Psoas muscle (tissue), 8 donors: ENCODE results near the gene AKAP7. TPM values are rescaled to one million over a fixed set of nuclear protein-coding genes. Genes with fewer than 3 reads are reported as not detected.

Source experiments
- ATAC-seq, 4 donors: fragments of 200-7000 bp; cut with Tn5 transposase; one replicate each; pipeline ENCODE4 v1.9.1; 2020; ENCODE audit warnings: moderate library complexity in 3 of 4, mild to moderate bottlenecking in 2 of 4
- DNase-seq, 2 donors: peaks; one replicate each; pipeline ENCODE4 v3.0.0-alpha.2; 2020
- H3K27ac ChIP-seq: fragments of 200-600 bp; one replicate; pipeline ENCODE4 v1.8.0; 2022
- H3K27me3 ChIP-seq, 3 donors: fragments of 200-600 bp in 1 of 3; one replicate each; pipeline versions ENCODE4 v1.6.1 to v1.8.0; 2013 to 2022; ENCODE audit warnings: low read length in 2 of 3, mild to moderate bottlenecking in 2 of 3, moderate library complexity in 1 of 3; ENCODE audit not compliant: insufficient read depth in 3 of 3
- H3K36me3 ChIP-seq, 2 donors: fragments of 200-600 bp in 1 of 2; one replicate each; pipeline versions ENCODE4 v1.6.1 to v1.8.0; 2013 to 2022; ENCODE audit warnings: low read depth in 1 of 2, mild to moderate bottlenecking in 1 of 2, moderate library complexity in 1 of 2; ENCODE audit not compliant: insufficient read depth in 1 of 2
- H3K4me1 ChIP-seq: fragments of 200-600 bp; one replicate; pipeline ENCODE4 v1.8.0; 2022
- H3K4me3 ChIP-seq: fragments of 200-600 bp; one replicate; pipeline ENCODE4 v1.8.0; 2022; ENCODE audit warnings: mild to moderate bottlenecking
- H3K9me3 ChIP-seq: fragments of 200-600 bp; one replicate; pipeline ENCODE4 v1.8.0; 2022
- CTCF ChIP-seq: fragments of 200-600 bp; IDR thresholded peaks from one replicate; pipeline ENCODE4 v1.8.0; 2022; ENCODE audit warnings: antibody characterized with exemption
- WGBS, 3 donors: extraction: QIAGEN DNeasy Blood & Tissue Kit; methylation state at CpG; one replicate each; pipeline versions ENCODE4 v1.1.6 to v1.1.7; 2013; 5-methylcytosine and 5-hydroxymethylcytosine counted together
- intact Hi-C, 2 donors: fragments of 100-400 bp; cut with DNase I; formaldehyde crosslinking; loops; one replicate each; pipeline versions ENCODE4 v1.11.0 to v1.14.2; 2022
- polyA plus RNA-seq, 3 donors: library from polyadenylated mRNA; stranded (reverse); fragments of 200-250 nt; gene quantifications; one replicate each; pipeline ENCODE4 v1.2.3, GENCODE V29; 2013
- total RNA-seq, 4 donors: library from RNA; stranded (reverse); fragmentation: NEBNext Ultra II Directional in 2 of 4; extraction: Animal tissue kit (Norgen Biotek cat#: 25700) in 2 of 4; gene quantifications; one replicate each; pipeline versions ENCODE4 v1.2.1 to v1.2.4, GENCODE V29; 2021 to 2023
- donor health status: healthy with polysubstance abuse.
- donor health status: DM: no; HTN: no; CAD: no; lungs with moderate emphysema.
- donor health status: Bipolar disorder and iron deficiency.
- donor health status: healthy.
- donor health status: DM: yes; HTN: yes; CAD: no.
- donor health status: DM: no; HTN: no; CAD: no.
- donor health status: DM: no; HTN: no; CAD: no.
- donor health status: DM: yes; HTN: yes; CAD: no.

Gene AKAP7
- total and polyA plus RNA-seq, 7 donors: 1.3 to 11.5 (median 9.8) TPM

DNA sequence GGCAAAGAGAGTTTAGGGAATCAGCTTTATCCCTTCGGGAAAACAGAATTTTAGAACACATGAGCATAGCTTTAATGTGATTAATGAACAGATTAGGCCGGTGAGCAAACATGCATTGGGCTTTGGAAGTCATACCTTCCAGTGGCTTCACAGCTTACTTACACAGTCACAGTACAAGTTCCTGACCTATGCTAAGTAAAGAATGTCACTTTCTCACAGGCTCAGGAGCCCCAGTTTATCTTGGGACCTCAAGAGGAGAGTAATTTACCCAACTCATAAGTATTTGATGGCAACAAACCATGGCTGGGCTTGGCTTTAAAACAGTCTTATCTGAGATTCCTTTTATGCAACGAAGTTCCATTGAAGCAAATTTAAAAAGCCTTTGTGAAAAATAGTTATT lies 195.9 kb downstream of the AKAP7 start:
- no peak overlapping the region for H3K4me3 ChIP-seq
- no peak for ATAC-seq
- intact Hi-C loops: no loop called here
- no peak for TF ChIP-seq CTCF
- no peak overlapping the region for H3K27ac ChIP-seq
- DNase-seq: no peak
- WGBS, 3 donors: 66 to 73% (median 68%) methylated on average over 3 of the region's 3 CpGs
- H3K9me3 ChIP-seq: no peaks in the 10 kb centered on the region
- H3K4me1 ChIP-seq: no peaks in the 10 kb centered on the region
- H3K36me3 ChIP-seq: no peaks in the 10 kb centered on the region
- no peaks in the 10 kb centered on the region for H3K27me3 ChIP-seq

- WGBS, 3 donors: 83 to 86% (median 85%) methylated on average over 5 of the region's 5 CpGs
- Histone ChIP-seq H3K4me1 (no peaks in the 10 kb centered on the region), H3K27me3 (no peaks in the 10 kb centered on the region), H3K27ac (no peak overlapping the region), H3K4me3 (no peak overlapping the region), H3K36me3 (no peaks in the 10 kb centered on the region), H3K9me3 (no peaks in the 10 kb centered on the region)
- DNase-seq (no peak), ATAC-seq (no peak)
- no peak for TF ChIP-seq CTCF
- intact Hi-C loops: no loop called here
Measured at GRCh38 chr6:131331873-131332781, 196.9 kb downstream of the AKAP7 start.

Other genes with a start within 250 kb of the AKAP7 start
- 10 to 100 TPM; 22.7 to 75.7 (median 33.8) TPM for gene EPB41L2, start 72.2 kb upstream of the AKAP7 start, total RNA-seq
- 10 to 100 TPM in 2 of 3 donors, 1 to 10 TPM in 1; 8.5 to 13.6 (median 10.1) TPM for gene EPB41L2, start 72.2 kb upstream of the AKAP7 start, polyA plus RNA-seq